ENCODE measurements around the gene SLC51B.

DNA sequence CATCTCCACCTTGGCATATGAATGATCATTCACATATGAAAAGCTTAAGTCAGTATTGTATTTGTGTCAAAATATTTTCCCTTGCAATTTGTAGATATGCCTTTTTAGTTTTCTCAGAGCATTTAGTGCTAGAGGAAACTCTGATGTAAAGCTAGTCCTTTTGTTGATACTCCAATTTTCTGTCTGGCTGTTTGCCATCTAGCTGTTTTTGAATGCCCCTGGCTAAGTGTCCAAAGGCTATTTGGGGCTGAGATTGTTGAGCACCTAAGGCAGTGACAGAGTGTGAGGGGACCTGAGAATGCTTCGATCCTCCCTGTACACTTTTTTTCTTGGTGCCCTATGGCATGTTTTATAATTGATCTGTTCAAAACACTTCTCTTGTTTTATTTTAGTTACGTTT, 3.1 kb downstream of the SLC51B start:
- TF ChIP-seq CTCF (IDR thresholded peaks at IDR 0.05; ENCODE audit: low read depth, low read length) (no peak), EZH2phosphoT487 (IDR thresholded peaks at IDR 0.05; ENCODE audit: low read depth) (no peak)
